K562 (cell line): Measurements from ENCODE around the gene DRAXIN.

ENCODE experiments used
- CTCF ChIP-seq, 3 experiments: IDR thresholded peaks in 2 of 3; conservative IDR thresholded peaks in 1 of 3; 2 replicates each; pipeline ENCODE4 v1.5.1; 2011 to 2012; ENCODE audit warnings: low read length in 3 of 3, mild to moderate bottlenecking in 3 of 3, control low read depth in 2 of 3, improper control_type of control experiment in 1 of 3, inconsistent platforms in 1 of 3, low read depth in 1 of 3, mixed read lengths in 1 of 3, moderate library complexity in 1 of 3; ENCODE audit not compliant: insufficient read depth in 2 of 3
- CXXC5 ChIP-seq: fragments of 250-450 bp; sonication (Bioruptor Pico); IDR thresholded peaks from 2 replicates; pipeline ENCODE4 v1.8.0; 2022; ENCODE audit warnings: inconsistent platforms, mild to moderate bottlenecking, moderate library complexity
- EZH2 ChIP-seq: IDR thresholded peaks from 2 replicates; pipeline ENCODE4 v1.6.1; 2012; ENCODE audit warnings: low read depth, mild to moderate bottlenecking, inconsistent platforms, low read length, borderline replicate concordance
- LARP7 ChIP-seq: fragments of 450-650 bp; IDR thresholded peaks from 2 replicates; pipeline ENCODE4 v1.6.1; 2016
- NBN ChIP-seq: fragments of 450-650 bp; IDR thresholded peaks from 2 replicates; pipeline ENCODE4 v1.6.1; 2016; ENCODE audit warnings: low read depth, mild to moderate bottlenecking
- SMAD1 ChIP-seq: fragments of 150-350 bp; IDR thresholded peaks from 2 replicates; pipeline ENCODE4 v1.6.1; 2014; ENCODE audit warnings: low read length, low read depth; ENCODE audit not compliant: partially characterized antibody
- SMC3 ChIP-seq: conservative IDR thresholded peaks from 2 replicates; pipeline ENCODE4 v1.6.1; 2011; ENCODE audit warnings: low read depth, low read length, improper control_type of control experiment; ENCODE audit not compliant: insufficient read depth
- TCF15 ChIP-seq: fragments of 250-450 bp; sonication (Bioruptor Pico); IDR thresholded peaks from 2 replicates; pipeline ENCODE4 v1.8.0; 2022; ENCODE audit warnings: moderate library complexity, mild to moderate bottlenecking, inconsistent platforms
- ZNF121 ChIP-seq: sonication (generic); formaldehyde crosslinking; conservative IDR thresholded peaks from 2 replicates; pipeline ENCODE4 v1.8.0; 2022; ENCODE audit warnings: missing genetic modification reagents
- ZNF175 ChIP-seq: fragments of 200-800 bp; sonication (Bioruptor generic); IDR thresholded peaks from 2 replicates; pipeline ENCODE4 v1.6.1; 2016; ENCODE audit warnings: low read depth, mild to moderate bottlenecking, missing genetic modification characterization, missing compliant biosample characterization

GRCh38 chr1:11731691-11732283, 40.3 kb downstream of the DRAXIN start:
- TF ChIP-seq CTCF (IDR thresholded peaks at IDR 0.05 in 2 of 3, conservative IDR thresholded peaks at IDR 0.05 in 1 of 3; ENCODE audit: insufficient read depth in 2 of 3, low read depth in 1 of 3, low read length in 3 of 3) = no peak
- no peak for TF ChIP-seq SMAD1
- no peak for TF ChIP-seq SMC3
- TF ChIP-seq TCF15 (CRISPR knock-in tag) = no peak
- no peak for TF ChIP-seq CXXC5 (CRISPR knock-in tag)
- TF ChIP-seq NBN = no peak
- no peak for TF ChIP-seq ZNF175 (CRISPR knock-in tag)
- TF ChIP-seq LARP7 = no peak
- TF ChIP-seq ZNF121 = no peak
- TF ChIP-seq EZH2 = no peak
